Left renal cortex interstitium (tissue), 4 donors: ENCODE data around the gene PLXDC1. TPM values are rescaled to one million over a fixed set of nuclear protein-coding genes. Genes with fewer than 3 reads are reported as not detected.

Experiments used
- DNase-seq, 4 donors: peaks; one replicate each; pipeline ENCODE4 v3.0.0-alpha.2; 2013; ENCODE audit warnings: low read depth in 4 of 4, low spot score in 2 of 4, missing footprints in 1 of 4
- polyA plus RNA-seq, 4 donors: library from polyadenylated mRNA; unstranded; fragments of 120-200 nt; gene quantifications; one replicate each; pipeline ENCODE4 v1.2.1, GENCODE V29; 2013; ENCODE audit not compliant: insufficient read length in 4 of 4

Gene PLXDC1
- polyA plus RNA-seq = 1 to 10 TPM; 5.5 to 8.8 (median 7.9) TPM

DNA sequence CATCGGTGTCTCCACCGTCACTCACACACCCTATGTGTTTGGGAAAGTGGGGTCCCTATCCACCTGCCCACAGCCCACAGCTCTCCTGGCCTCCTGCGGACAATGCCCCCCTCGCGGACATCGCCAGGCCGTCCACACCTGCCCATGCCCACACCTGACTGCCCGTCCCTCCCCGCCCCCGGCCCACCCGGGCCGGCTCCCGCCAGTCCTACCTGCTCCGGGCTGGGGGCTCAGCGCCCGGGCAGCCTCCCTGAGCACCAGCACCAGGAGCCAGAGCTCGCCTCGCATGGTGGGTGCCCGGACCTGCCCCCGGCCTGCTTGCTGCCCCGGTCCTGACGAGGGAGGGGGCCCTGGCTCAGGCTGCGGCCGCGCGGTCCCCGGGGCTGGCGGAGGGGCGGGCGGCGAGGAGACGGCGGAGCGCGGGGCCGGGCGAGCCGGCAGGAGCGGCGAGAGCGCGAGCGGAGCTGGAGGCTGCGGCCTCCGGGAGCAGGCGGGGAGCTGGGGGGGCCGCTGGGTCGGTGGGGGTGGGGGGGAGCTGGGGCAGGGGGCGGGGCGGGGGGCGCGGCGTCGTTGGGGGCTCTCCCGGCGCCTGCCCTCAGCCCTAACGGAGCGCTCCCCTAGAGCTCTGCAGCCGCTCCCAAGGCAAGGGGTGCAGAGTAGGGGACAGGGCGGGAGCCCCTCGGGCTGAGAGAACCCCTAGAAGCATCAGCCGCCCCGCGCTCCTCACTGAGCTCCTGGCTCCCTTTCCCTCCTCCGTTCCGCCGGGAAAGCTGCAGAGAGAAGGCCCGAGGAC is at the start of gene PLXDC1:
Gene PLXDC1, minus strand, starts transcription at position 488 of the 793 bp plus-strand sequence. Its CDS starts 200 bp downstream, at position 288.
- DNase-seq = no peak

DNA sequence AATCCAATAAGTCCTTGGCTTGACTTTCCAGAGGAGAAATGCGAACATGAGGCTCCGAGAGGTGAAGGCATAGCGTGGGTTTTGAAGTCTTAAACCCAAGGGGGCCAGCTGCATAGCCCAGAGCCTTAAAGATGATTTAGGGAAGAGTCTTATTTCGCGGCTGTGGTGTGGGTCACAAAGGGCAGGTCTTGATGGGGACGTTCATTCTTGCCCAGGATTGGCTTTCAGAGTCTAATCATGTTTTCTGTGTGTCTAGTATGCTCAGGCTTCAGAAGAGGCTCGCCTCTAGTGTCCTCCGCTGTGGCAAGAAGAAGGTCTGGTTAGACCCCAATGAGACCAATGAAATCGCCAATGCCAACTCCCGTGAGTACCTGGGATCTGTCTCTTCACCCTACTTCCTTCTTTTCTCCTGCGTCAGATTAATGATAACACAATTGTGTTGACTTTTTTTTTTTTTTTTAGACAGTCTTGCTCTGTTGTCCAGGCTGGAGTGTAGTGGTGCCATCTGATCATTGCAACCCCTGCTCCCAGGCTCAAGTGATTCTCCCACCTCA is 49.6 kb upstream of the PLXDC1 start:
- DNase-seq = no peak

DNA sequence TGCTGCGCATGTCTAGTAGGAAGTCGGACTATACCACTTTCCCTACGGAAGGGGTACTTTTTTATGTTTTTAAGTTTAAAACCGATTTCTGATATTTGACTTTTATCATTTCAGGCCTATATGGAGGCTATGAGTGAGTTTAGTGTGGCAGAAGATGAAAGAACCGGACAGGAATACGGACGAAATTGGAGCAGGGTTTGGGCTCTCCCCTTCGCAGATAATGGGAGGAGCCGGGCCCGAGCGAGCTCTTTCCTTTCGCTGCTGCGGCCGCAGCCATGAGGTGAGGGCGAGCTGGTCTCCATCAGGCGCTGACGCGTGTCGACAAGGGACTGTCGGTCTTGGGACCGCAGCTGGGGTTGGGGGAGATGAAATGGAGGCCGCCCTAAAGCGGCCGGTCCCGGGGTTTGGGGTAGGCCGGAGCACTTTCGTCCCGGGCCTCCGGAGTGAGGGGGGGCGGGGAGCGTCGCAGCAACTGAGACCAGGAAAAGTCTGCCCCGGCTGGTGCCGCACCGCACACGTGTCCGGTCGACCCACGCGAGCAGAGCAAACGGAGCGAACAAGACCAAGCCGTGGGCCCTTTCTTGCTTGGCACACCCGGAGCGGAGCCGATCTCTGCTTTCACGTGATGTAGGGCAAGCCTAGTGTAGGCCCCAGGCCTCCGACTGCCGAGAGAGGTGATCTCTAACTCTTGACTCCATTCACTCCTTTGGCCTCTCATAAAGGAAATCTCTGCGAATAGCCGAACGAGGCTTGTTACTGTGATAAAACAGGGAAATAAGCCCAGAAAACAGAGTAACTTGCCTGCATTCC is 48.8 kb upstream of the PLXDC1 start, which contains the start of gene RPL19:
Gene RPL19, plus strand, starts transcription at position 214 of the 810 bp plus-strand sequence. Its CDS starts 62 bp downstream, at position 276.
- peak in 2 of 4 donors; percentile 90 to 95 for DNase-seq

DNA sequence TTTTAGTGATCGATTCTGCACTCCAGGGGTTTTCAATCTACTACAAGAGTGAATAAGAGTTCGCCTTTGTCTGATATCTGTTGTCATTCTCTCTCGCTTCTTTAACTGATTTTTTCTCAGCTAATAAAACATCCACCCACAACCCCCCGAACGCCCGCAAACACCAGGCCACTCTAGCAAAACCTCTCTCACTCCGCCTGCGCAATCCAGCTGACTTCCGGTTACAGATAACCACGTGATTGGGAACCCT is 48.3 kb upstream of the PLXDC1 start:
- DNase-seq = peak in 2 of 4 donors; percentile 89 to 93

DNA sequence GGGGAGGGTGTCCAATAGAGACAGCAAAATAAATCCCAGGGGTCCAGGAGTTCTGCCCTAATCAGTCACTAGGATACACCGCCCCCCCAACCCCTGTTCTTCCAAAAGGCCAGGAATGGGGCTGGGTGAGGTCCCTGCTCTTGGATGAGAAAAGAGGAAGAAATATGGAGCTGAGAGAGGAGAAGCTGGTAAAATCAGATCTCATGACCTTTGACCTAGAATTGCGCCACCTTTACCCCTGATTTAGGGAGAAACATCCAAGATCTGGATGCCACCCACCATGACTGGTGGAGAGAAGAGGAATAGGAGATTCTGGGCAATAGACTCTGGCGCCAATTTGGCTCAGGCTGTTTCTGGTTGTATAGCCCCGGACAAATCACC is 46.7 kb upstream of the PLXDC1 start:
- DNase-seq = no peak

DNA sequence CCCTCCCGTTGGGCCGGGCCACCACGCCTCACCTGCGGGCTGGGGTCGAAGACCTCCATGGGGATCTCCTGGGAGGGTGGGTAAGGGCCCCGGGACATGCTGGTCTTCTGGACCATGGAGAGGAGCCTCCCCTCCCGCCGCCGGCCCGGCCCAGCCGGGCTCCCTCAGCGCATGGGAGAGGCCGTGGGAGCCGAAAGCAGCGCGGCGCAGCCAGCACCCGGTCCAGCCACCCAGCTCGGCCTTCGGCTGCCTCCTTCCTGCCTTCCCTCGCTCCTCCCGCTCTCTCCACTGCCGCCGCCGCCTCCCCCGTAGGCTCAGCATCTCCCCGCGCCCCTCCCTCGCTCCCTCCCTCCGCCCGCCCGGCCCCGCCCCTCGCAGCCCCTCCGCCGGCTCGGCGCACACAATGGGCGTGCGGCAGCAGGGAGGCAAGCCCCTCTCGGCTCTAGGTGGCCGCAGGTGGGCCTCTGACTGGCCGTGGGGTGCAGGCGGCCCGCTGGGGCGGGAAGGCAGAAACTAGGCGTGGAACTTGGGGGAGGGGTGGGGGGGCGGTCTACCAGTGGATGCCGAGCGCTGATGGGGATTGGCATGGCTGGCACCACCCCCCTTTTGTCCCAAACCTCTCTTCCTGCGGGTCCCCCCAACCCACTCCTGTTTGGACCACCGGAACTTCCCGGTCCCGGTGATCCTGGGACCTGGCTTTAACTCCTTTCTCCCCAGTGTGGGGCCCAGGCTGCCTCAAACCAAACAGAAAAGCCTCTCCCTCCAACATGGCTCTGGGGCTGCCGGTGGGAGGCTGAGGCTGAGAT is 46.1 kb upstream of the PLXDC1 start, which contains the start of gene CACNB1:
Gene CACNB1, minus strand, starts transcription at position 290 of the 806 bp plus-strand sequence. Its CDS starts 174 bp downstream, at position 116.
- DNase-seq = peak in 1 of 4 donors; percentile 65

DNA sequence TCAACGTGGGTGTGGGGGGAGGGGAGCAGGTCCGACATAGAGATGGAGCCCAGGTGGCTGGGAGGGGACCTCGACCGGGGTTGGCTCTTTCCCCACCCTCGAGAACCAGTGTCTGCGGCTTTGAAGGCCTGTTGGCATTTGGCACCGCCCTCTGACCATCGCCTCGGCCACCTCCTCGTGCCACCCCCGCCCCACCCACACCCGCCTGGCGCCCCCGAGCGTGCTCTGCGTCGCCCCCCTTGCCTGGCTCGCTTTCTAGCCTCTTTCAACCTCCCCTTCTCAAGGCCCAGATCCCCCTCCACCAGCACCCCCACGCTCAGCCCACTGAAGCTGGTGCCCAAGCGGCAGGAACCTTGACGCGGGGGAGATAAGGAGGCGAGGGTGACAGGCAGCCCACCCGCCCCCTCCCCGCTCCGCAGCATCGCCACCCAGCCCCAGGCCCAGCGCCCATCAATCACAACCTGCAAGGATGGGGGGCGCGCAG is 45.4 kb upstream of the PLXDC1 start:
- DNase-seq = no peak

DNA sequence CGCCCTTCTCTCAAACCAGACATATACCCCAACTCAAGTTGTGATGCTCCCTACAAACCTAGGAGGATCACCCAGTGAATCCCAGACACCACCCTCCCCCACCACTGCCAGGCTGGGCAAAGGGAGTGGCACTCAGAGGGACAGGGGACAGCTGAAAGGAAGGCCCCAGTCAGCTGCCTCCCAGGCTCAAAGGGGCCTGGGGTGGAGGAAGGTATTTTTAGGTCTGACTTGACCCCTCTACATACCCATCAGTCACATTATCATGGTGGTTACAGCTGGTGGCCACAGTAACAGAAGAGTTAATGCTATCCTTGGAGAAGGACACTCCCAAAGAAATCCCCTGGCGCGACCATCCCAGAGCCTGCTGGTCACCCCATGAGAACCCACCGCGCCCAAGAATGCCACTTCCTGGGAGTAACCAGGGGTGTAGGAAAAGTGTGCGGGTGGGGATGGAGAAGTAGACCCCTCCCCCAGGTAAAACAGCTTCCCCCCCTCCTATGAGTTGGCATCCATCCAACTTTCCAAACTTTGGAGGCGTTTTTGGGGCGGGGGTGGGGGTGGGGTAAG is 44.9 kb upstream of the PLXDC1 start:
- DNase-seq = no peak

DNA sequence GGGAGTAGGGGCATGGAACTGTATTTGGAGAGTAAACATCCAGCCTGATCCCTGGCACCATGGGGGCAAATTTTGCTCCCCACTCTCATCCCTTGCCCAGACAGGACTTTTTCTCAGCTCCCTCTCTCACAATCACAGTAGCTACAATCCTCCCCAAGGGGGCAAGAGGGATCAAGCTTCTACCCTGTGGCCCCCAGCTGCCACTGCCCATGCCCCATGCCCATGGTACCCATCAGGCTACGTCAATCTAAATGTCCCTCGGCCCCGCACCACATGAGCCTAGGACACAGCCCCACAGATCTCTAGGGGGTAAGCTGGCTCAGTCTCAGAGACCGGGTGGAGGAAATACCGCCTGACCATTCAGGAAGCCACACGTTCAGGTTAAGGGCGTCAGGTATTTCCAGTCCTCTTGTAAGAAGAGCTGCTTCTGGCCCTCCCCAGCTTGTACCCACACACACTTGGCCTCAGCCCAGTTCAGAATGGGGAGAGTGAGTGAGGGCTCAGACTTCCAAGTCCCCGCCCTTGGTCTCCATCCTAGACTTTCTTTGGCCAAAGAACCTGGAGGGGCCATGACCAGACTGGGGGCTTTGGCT is 44.2 kb upstream of the PLXDC1 start:
- no peak for DNase-seq

DNA sequence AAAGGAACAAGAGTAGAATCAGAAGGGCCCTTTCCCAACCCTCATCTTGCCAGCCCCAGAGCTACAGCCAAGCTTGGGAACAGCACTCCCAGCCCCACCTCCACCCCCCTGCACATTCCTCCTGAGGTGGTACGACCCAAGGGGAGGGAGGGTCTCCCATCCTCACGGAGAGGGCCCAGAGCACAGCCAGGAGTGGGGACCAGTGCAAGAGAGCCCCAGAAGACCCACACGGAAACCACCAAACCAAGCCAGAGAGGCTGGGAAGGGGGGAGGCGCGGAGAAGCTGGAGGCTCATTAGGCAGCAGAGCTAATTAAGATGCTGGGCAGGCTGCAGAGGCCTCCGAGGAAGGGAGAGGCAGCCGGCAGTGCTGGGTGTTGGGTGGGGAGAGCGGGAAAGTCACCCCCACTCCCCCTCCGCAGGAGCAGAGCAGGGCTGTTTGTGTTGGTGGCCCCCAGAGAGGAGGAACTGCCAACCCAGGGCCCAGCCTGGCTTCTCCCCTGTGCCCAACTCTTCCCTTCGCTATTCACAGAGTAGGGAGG is 43.6 kb upstream of the PLXDC1 start:
- no peak for DNase-seq

DNA sequence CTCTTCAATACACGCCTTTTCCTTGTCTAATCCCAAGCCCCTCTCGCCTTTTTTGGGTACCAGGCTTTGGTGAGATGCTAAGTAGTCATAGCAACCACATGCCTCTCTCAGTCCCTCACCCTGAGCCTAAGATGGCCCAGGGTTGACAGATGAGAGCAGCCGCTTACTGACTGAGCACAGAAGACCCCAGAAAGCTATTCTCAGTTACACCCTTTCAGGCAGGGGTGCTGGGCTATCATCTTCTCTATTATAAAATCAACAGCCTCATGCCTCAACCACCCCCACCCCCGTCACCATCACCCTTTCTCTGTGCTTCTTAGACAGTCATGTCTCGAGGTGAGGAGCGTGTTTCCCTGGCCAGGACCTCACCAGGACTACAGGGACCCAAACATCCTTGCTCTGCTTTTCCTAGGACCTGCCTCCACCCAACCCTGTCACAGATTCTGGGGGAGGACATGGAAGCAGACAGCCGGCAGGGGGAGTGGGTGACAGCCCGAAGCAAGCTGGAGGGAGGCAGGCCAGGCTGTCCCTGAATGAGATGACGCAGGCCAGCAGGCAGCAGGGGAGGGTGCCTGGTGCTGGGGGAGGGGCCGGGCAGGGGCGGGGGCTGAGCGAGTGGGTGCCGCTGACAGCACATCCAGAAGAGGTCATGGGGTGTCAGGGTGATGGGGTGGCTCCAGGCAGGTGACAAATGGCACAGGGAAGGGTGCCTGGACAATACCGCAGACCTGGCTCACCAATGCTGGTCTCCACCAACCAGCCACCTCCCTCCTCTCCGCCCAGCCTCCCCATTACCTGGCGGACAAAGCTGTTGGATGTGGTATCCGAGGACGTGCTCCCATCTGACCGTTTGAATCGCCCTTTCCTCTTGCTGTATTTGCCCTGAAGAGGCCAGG is 42.9 kb upstream of the PLXDC1 start:
- DNase-seq = no peak

DNA sequence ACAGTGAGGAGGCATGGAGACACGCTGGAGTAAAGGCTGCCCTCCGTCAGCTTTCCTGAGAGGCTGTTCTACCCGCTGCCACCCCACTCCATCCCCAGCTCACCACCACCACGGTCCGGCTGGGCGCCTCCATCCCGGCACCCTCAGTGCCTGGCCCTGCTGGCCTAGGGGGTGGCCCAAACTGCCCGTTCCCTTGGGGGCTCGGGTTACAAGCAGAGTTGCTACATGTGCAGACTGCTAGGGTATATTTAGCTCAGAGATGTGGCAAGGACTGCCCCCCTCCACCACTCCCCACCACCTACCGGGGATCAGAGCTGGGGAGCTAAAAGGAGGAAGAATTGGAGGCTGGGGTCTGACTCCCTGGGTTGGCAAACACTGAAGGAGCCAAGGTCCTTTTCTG is 41.9 kb upstream of the PLXDC1 start:
- no peak for DNase-seq

DNA sequence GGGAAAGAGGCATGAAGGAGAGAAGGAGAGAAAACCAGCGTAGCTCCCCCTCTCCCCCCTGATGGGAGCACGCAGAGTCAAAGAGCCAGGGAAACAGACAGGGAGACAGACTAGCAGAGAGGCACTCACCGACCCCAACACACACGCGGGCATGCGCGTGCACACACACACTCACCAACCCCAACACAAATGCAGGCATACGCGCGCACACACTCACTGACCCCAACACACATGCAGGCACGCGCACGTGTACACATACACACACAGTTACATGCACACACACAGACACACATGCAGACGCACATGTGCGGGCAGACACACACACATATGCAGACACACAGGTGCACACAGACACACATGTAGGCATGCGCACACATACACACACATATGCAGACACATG is 41.5 kb upstream of the PLXDC1 start:
- DNase-seq = no peak

DNA sequence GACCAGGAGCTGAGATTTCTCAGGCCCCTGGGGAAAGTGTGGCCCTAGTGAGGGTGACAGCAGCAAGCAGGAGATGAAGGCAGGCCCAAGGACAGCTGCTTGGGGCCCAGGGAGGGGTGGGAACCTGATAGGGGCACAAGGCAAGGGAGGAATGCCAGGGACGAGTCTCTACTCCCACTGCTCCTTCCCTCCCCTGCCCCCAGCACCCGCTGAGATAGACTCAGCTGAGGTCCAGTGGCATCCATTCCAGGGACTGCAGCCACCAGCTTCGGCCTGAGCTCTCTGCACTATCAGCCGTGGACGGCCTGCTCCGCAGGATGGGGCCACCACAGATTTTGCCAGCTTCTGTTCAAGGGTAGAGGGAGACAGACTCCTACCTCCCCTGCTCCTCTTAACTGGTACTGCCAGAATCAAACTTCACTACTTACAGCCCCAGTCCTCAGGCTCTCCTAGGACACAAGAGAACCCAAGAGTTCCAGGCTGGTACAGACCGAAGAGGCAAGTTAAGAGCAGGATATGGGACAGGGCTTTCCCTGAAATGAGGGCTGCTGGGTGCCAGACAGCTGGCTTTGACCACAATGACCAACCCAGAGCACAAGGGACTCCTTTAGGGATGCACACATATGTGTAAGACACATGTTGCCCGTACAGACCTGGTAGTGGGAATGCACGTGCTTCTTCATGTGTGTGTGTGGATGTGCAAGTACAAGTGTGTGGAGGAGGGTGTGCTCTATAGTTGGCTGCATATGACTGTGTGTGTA is 40.5 kb upstream of the PLXDC1 start:
- no peak for DNase-seq

DNA sequence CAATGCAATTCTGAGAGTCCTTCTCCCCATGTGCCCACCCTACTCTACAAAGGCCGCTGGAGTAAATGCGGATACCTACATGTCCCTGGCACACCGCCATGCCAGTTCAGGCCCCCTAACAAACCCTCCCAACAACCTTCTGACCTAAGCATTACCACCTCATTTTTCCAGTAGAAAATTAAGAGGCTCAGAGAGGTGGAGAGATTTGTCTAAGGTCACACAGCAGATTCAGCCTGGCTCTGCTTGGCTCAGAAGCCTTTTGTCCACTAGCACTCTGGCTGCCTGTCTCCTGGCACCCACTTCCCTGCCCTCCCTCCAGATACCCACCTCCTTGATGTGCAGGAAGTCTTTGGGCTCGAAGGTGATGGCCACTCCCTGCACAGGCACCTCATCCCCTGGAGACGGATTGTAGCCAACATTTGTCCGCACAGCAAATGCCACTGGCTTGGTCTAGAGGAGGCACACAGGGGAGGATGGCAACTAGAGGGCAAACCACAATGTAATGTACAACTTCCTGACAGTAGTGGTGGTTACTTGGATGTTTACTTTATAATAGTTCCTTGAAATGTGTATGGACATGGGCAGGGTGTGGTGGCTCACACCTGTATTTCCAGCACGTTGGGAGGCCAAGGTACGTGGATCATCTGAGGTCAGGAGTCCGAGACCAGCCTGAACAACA is 35.9 kb upstream of the PLXDC1 start:
- no peak for DNase-seq

DNA sequence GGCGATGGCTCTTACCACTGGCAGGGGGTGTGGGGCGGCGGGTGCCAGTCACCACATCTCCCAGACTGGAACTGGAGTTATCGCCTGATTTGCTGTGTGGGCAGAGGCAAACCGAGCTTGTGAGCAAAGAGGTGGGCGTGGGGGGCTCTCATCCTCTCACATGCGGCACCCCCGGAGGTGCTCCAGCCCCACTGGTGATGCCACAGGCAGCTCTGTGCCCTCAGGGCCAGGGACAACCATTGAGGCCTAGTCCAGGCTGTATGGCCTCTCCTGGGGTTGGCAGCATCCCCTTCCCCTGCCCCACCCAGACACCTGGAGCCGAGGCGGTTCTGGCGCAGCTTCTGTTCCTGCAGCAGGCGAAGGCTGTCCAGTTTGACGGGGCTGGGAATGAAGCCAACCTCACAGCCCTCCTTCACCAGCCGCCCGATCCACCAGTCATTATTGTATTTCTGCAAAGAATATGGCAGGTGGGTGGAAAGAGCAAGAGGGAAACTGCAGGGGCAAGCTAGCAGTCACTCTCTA is 35.1 kb upstream of the PLXDC1 start:
- no peak for DNase-seq

DNA sequence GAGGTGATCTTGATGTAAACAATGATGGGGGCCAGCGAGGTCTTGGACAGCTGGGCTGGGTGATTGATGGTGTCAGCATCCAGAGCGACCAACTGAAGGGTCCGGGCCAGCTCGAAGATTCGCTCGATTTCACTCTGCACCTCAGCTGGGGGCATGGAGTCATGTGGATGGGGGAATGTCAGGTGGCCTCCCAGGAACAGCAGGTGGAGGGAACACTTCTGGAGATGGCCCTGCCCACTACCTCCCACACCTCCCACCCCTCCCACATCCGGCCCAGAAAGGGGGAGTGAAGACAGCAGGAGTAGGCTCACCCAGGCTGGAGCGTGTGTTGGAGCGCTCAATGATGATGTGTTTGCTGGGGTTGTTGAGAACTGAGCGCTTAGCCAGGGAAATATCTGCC is 32.3 kb upstream of the PLXDC1 start:
- DNase-seq = no peak
